ENCODE measurements around the gene KCNMB2. TPM values are rescaled to one million over a fixed set of nuclear protein-coding genes. Genes with fewer than 3 reads are reported as not detected.

Gene KCNMB2
- polyA plus RNA-seq, 1 donor (not counting 4 experiments of a cell fraction or from before 2014, with no cell fraction given), result not detected

- Histone ChIP-seq H2AFZ (ENCODE audit: control insufficient read depth, low read length) (no peak overlapping the region), H4K20me1 (ENCODE audit: control insufficient read depth, extremely low read depth, insufficient read depth, low read length) (no peaks in the 10 kb centered on the region), H3K79me2 (ENCODE audit: control insufficient read depth, insufficient read depth, low read length) (no peaks in the 10 kb centered on the region), H3K9me1 (ENCODE audit: control insufficient read depth, extremely low read depth, insufficient read depth, low read length) (no peaks in the 10 kb centered on the region), H3K36me3 (ENCODE audit: control insufficient read depth in 2 of 2, extremely low read depth in 1 of 2, insufficient read depth in 2 of 2, low read length in 2 of 2) (no peaks in the 10 kb centered on the region), H3K9ac (ENCODE audit: control insufficient read depth, extremely low read depth, insufficient read depth, low read length) (no peak overlapping the region), H3K4me2 (ENCODE audit: control insufficient read depth, extremely low read depth, insufficient read depth, low read depth, low read length) (no peak overlapping the region), H3K27me3 (ENCODE audit: control insufficient read depth, extremely low read depth, insufficient read depth, low read length) (no peaks in the 10 kb centered on the region), H3K4me3 (ENCODE audit: control insufficient read depth in 2 of 3, extremely low read depth in 1 of 3, insufficient read depth in 2 of 3, low read depth in 1 of 3, low read length in 3 of 3) (no peak overlapping the region), H3K9me3 (ENCODE audit: control insufficient read depth, low read depth, low read length) (no peaks in the 10 kb centered on the region), H3K4me1 (ENCODE audit: control insufficient read depth, extremely low read depth, insufficient read depth, low read length) (no peaks in the 10 kb centered on the region), H3K27ac (ENCODE audit: control insufficient read depth, insufficient read depth, low read length) (no peak overlapping the region)
- TF ChIP-seq EZH2 (IDR thresholded peaks at IDR 0.05; ENCODE audit: low read length) (no peak), CTCF (optimal IDR thresholded peaks at IDR 0.05 in 1 of 3, IDR thresholded peaks at IDR 0.05 in 1 of 3, conservative IDR thresholded peaks at IDR 0.05 in 1 of 3; ENCODE audit: extremely low read depth in 1 of 3, insufficient read depth in 2 of 3, low read length in 3 of 3) (no peak)
- FAIRE-seq (no peak), DNase-seq (ENCODE audit: low read depth, low spot score) (no peak)
- dilution Hi-C loops (cut with MboI; ENCODE audit: extremely low pct_ligation_motif_present, low sequenced_read_pairs), result no loop called here
Measured at GRCh38 chr3:178646186-178646862, 110.1 kb downstream of the KCNMB2 start.

- Histone ChIP-seq H3K36me3 (ENCODE audit: control insufficient read depth in 2 of 2, extremely low read depth in 1 of 2, insufficient read depth in 2 of 2, low read length in 2 of 2) (no peaks in the 10 kb centered on the region), H3K9me3 (ENCODE audit: control insufficient read depth, low read depth, low read length) (no peaks in the 10 kb centered on the region), H3K79me2 (ENCODE audit: control insufficient read depth, insufficient read depth, low read length) (no peaks in the 10 kb centered on the region), H3K4me1 (ENCODE audit: control insufficient read depth, extremely low read depth, insufficient read depth, low read length) (no peaks in the 10 kb centered on the region), H3K9ac (ENCODE audit: control insufficient read depth, extremely low read depth, insufficient read depth, low read length) (no peak overlapping the region), H3K4me2 (ENCODE audit: control insufficient read depth, extremely low read depth, insufficient read depth, low read depth, low read length) (no peak overlapping the region), H3K4me3 (ENCODE audit: control insufficient read depth in 2 of 3, extremely low read depth in 1 of 3, insufficient read depth in 2 of 3, low read depth in 1 of 3, low read length in 3 of 3) (no peak overlapping the region), H4K20me1 (ENCODE audit: control insufficient read depth, extremely low read depth, insufficient read depth, low read length) (no peaks in the 10 kb centered on the region), H3K27me3 (ENCODE audit: control insufficient read depth, extremely low read depth, insufficient read depth, low read length) (no peaks in the 10 kb centered on the region), H3K9me1 (ENCODE audit: control insufficient read depth, extremely low read depth, insufficient read depth, low read length) (no peaks in the 10 kb centered on the region), H2AFZ (ENCODE audit: control insufficient read depth, low read length) (no peak overlapping the region), H3K27ac (ENCODE audit: control insufficient read depth, insufficient read depth, low read length) (no peak overlapping the region)
- DNase-seq (ENCODE audit: low read depth, low spot score) (no peak), FAIRE-seq (no peak)
- TF ChIP-seq EZH2 (IDR thresholded peaks at IDR 0.05; ENCODE audit: low read length) (no peak), CTCF (optimal IDR thresholded peaks at IDR 0.05 in 1 of 3, IDR thresholded peaks at IDR 0.05 in 1 of 3, conservative IDR thresholded peaks at IDR 0.05 in 1 of 3; ENCODE audit: extremely low read depth in 1 of 3, insufficient read depth in 2 of 3, low read length in 3 of 3) (no peak)
- dilution Hi-C loops (cut with MboI; ENCODE audit: extremely low pct_ligation_motif_present, low sequenced_read_pairs), result no loop called here
Measured at GRCh38 chr3:178655488-178655887, 119.3 kb downstream of the KCNMB2 start.

Measured in keratinocyte (primary cell).